ENCODE measurements around the gene SARNP. TPM values are rescaled to one million over a fixed set of nuclear protein-coding genes. Genes with fewer than 3 reads are reported as not detected.

The SARNP gene
- total RNA-seq, 1 donor from 2014 or later, result 68.7 TPM

GRCh38 chr12:55847603-55848291 is 30.2 kb upstream of the SARNP start:
- FAIRE-seq, result no peak

GRCh38 chr12:55847033-55847432 is 29.5 kb upstream of the SARNP start:
- no peak for TF ChIP-seq CTCF (IDR thresholded peaks at IDR 0.05; ENCODE audit: insufficient read depth, low read length, severe bottlenecking)
- Histone ChIP-seq H3K27me3 (ENCODE audit: control insufficient read depth, insufficient read depth, low read length) (no peaks in the 10 kb centered on the region), H3K4me3 (ENCODE audit: low read depth, low read length) (no peak overlapping the region), H3K36me3 (ENCODE audit: control insufficient read depth, insufficient read depth, low read length) (no peaks in the 10 kb centered on the region)
- peak; percentile 63 for DNase-seq (ENCODE audit: low read depth)
- FAIRE-seq, result no peak

More at GRCh38 chr12:55847603-55848291, 30.2 kb upstream of the SARNP start:
- no peak overlapping the region for H3K4me3 ChIP-seq (ENCODE audit: low read depth, low read length)
- TF ChIP-seq CTCF (IDR thresholded peaks at IDR 0.05; ENCODE audit: insufficient read depth, low read length, severe bottlenecking), result no peak
- H3K27me3 ChIP-seq (ENCODE audit: control insufficient read depth, insufficient read depth, low read length), result no peaks in the 10 kb centered on the region
- H3K36me3 ChIP-seq (ENCODE audit: control insufficient read depth, insufficient read depth, low read length), result no peaks in the 10 kb centered on the region
- DNase-seq (ENCODE audit: low read depth), result peak; percentile 95

- H3K27me3 ChIP-seq (ENCODE audit: control insufficient read depth, insufficient read depth, low read length), result no peaks in the 10 kb centered on the region
- no peak for TF ChIP-seq CTCF (IDR thresholded peaks at IDR 0.05; ENCODE audit: insufficient read depth, low read length, severe bottlenecking)
- no peak overlapping the region for H3K4me3 ChIP-seq (ENCODE audit: low read depth, low read length)
- no peaks in the 10 kb centered on the region for H3K36me3 ChIP-seq (ENCODE audit: control insufficient read depth, insufficient read depth, low read length)
- no peak for FAIRE-seq
- no peak for DNase-seq (ENCODE audit: low read depth)
Observed at GRCh38 chr12:55845785-55846496, 28.4 kb upstream of the SARNP start.

GRCh38 chr12:55845361-55845760 is 27.8 kb upstream of the SARNP start:
- H3K36me3 ChIP-seq (ENCODE audit: control insufficient read depth, insufficient read depth, low read length), result no peaks in the 10 kb centered on the region
- TF ChIP-seq CTCF (IDR thresholded peaks at IDR 0.05; ENCODE audit: insufficient read depth, low read length, severe bottlenecking), result no peak
- H3K4me3 ChIP-seq (ENCODE audit: low read depth, low read length), result no peak overlapping the region
- no peak for FAIRE-seq
- H3K27me3 ChIP-seq (ENCODE audit: control insufficient read depth, insufficient read depth, low read length), result no peaks in the 10 kb centered on the region
- no peak for DNase-seq (ENCODE audit: low read depth)

GRCh38 chr12:55844961-55845360 is 27.4 kb upstream of the SARNP start:
- Histone ChIP-seq H3K4me3 (ENCODE audit: low read depth, low read length) (no peak overlapping the region), H3K36me3 (ENCODE audit: control insufficient read depth, insufficient read depth, low read length) (no peaks in the 10 kb centered on the region), H3K27me3 (ENCODE audit: control insufficient read depth, insufficient read depth, low read length) (no peaks in the 10 kb centered on the region)
- no peak for FAIRE-seq
- no peak for TF ChIP-seq CTCF (IDR thresholded peaks at IDR 0.05; ENCODE audit: insufficient read depth, low read length, severe bottlenecking)
- no peak for DNase-seq (ENCODE audit: low read depth)
